Measurements from ENCODE around the gene CPNE2.
A peak's percentile ranks its signal among the peaks of the same experiment; 100 is the strongest.
"Not testable (repeated sequence)": the region's sequence is repeated elsewhere in the genome, so short reads cannot be mapped to it uniquely, and the experiment has no call there.

The CPNE2 gene

GRCh38 chr16:57089406-57089805 lies 3.0 kb upstream of the CPNE2 start:
- Histone ChIP-seq H3K27ac (no peak overlapping the region), H3K4me3 (no peak overlapping the region), H3K36me3 (ENCODE audit: insufficient read depth, low read length) (no peaks in the 10 kb centered on the region), H3K9ac (ENCODE audit: insufficient read length) (no peak overlapping the region), H3K9me3 (ENCODE audit: low read depth, low read length) (no peaks in the 10 kb centered on the region)
- TF ChIP-seq EZH2 (IDR thresholded peaks at IDR 0.05) (no peak), FOXP2 (optimal IDR thresholded peaks at IDR 0.05; ENCODE audit: control extremely low read depth, extremely low read length, insufficient read depth) (no peak), POLR2AphosphoS5 (IDR thresholded peaks at IDR 0.05; ENCODE audit: borderline replicate concordance, low read depth, low read length) (no peak)
- no peak for DNase-seq (ENCODE audit: low read depth, low spot score)

GRCh38 chr16:57091200-57091974 lies 996 bp upstream of the CPNE2 start:
- no peak for DNase-seq (ENCODE audit: low read depth, low spot score)
- no peak overlapping the region; the same call in 1 of the 2 replicates for H3K4me3 ChIP-seq
- H3K36me3 ChIP-seq (ENCODE audit: insufficient read depth, low read length) = no peaks in the 10 kb centered on the region
- no peak overlapping the region for H3K27ac ChIP-seq
- H3K9ac ChIP-seq (ENCODE audit: insufficient read length) = no peak overlapping the region
- H3K9me3 ChIP-seq (ENCODE audit: low read depth, low read length) = no peaks in the 10 kb centered on the region
- TF ChIP-seq FOXP2 (optimal IDR thresholded peaks at IDR 0.05; ENCODE audit: control extremely low read depth, extremely low read length, insufficient read depth) (no peak), POLR2AphosphoS5 (IDR thresholded peaks at IDR 0.05; ENCODE audit: borderline replicate concordance, low read depth, low read length) (no peak), EZH2 (IDR thresholded peaks at IDR 0.05) (no peak)

GRCh38 chr16:57092786-57093411 lies 516 bp downstream of the CPNE2 start:
- H3K4me3 ChIP-seq = peak overlapping the region; percentile 72
- H3K9me3 ChIP-seq (ENCODE audit: low read depth, low read length) = no peaks in the 10 kb centered on the region
- H3K36me3 ChIP-seq (ENCODE audit: insufficient read depth, low read length) = no peaks in the 10 kb centered on the region
- TF ChIP-seq POLR2AphosphoS5 (IDR thresholded peaks at IDR 0.05; ENCODE audit: borderline replicate concordance, low read depth, low read length) (no peak), FOXP2 (optimal IDR thresholded peaks at IDR 0.05; ENCODE audit: control extremely low read depth, extremely low read length, insufficient read depth) (no peak), EZH2 (IDR thresholded peaks at IDR 0.05) (no peak)
- H3K27ac ChIP-seq = no peak overlapping the region
- H3K9ac ChIP-seq (ENCODE audit: insufficient read length) = no peak overlapping the region
- no peak for DNase-seq (ENCODE audit: low read depth, low spot score)

DNA sequence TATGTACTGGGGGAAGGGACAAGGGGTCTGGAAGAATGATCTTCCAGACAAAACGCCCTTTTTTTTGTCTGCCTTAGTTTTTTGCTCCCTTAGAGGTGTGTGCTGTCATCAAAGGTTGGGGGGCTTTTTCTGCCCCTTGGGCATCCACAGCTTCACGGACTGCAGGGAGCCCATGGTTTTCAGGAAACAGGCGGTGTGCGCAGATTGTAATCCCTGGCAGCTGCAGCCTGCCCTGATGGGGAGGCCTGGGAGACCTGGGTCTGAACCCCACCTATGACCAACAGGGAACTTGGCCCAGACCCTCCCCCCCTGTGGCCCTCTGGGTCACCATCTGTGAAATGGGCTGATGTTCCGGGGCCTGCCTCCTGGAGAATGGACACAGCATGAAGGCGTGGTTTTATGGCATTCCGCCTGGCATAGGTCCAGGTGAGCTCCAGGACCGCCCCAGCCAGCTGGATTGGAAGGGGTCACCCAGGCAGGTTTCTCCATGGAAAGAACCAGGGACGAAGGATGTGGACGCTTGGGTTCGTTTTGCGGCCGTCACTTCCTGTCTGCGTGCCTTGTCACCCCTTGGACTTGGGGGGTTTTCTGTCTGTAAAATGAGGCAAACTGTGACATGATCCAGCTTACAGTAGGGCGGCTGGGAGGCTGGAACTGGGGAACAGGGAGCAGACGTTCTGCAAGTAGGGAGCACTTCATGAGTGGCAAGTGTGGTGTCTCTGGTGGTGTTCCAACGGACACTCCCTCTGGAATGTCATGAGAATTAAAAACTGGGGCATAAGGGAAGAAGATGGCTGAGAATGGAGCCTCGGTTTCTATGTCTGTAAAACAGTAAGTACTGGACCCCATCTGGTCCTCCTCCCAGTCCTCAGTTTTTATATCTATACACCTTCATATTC lies 1.5 kb downstream of the CPNE2 start:
- Histone ChIP-seq H3K9me3 (ENCODE audit: low read depth, low read length) (no peaks in the 10 kb centered on the region), H3K4me3 (no peak overlapping the region), H3K36me3 (ENCODE audit: insufficient read depth, low read length) (no peaks in the 10 kb centered on the region), H3K27ac (no peak overlapping the region), H3K9ac (ENCODE audit: insufficient read length) (no peak overlapping the region)
- no peak for TF ChIP-seq EZH2 (IDR thresholded peaks at IDR 0.05)
- no peak for TF ChIP-seq FOXP2 (optimal IDR thresholded peaks at IDR 0.05; ENCODE audit: control extremely low read depth, extremely low read length, insufficient read depth)
- no peak for TF ChIP-seq POLR2AphosphoS5 (IDR thresholded peaks at IDR 0.05; ENCODE audit: borderline replicate concordance, low read depth, low read length)
- no peak for DNase-seq (ENCODE audit: low read depth, low spot score)

DNA sequence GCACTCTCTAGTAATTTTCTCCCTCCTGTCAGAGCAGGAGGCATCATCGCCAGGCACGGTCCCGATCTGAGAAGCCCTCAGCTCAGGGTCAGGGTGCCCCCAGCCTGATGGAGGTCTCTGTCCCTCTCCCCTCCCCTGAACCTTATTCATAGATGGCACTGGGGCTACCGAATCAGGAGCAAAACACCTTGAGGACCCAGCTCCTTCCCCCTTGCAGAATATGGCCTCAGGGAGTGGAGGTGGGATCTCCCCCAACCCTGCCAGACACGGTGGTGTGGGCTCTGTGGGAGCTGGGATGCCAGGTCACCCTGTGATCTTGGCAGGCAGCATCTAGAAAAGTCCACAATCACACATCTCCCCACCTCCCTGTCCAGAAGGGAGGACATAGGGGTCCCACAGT lies 2.5 kb downstream of the CPNE2 start:
- no peak overlapping the region for H3K27ac ChIP-seq
- TF ChIP-seq POLR2AphosphoS5 (IDR thresholded peaks at IDR 0.05; ENCODE audit: borderline replicate concordance, low read depth, low read length) = no peak
- H3K9me3 ChIP-seq (ENCODE audit: low read depth, low read length) = no peaks in the 10 kb centered on the region
- no peak for DNase-seq (ENCODE audit: low read depth, low spot score)
- H3K9ac ChIP-seq (ENCODE audit: insufficient read length) = no peak overlapping the region
- no peaks in the 10 kb centered on the region for H3K36me3 ChIP-seq (ENCODE audit: insufficient read depth, low read length)
- H3K4me3 ChIP-seq = no peak overlapping the region

GRCh38 chr16:57096192-57096591 lies 3.8 kb downstream of the CPNE2 start:
- no peak for TF ChIP-seq FOXP2 (optimal IDR thresholded peaks at IDR 0.05; ENCODE audit: control extremely low read depth, extremely low read length, insufficient read depth)
- TF ChIP-seq POLR2AphosphoS5 (IDR thresholded peaks at IDR 0.05; ENCODE audit: borderline replicate concordance, low read depth, low read length) = no peak
- TF ChIP-seq EZH2 (IDR thresholded peaks at IDR 0.05) = no peak
- Histone ChIP-seq H3K9ac (ENCODE audit: insufficient read length) (no peak overlapping the region), H3K27ac (no peak overlapping the region), H3K36me3 (ENCODE audit: insufficient read depth, low read length) (no peaks in the 10 kb centered on the region), H3K9me3 (ENCODE audit: low read depth, low read length) (no peaks in the 10 kb centered on the region), H3K4me3 (no peak overlapping the region)
- DNase-seq (ENCODE audit: low read depth, low spot score) = no peak

GRCh38 chr16:57096793-57097192 lies 4.4 kb downstream of the CPNE2 start:
- no peak for DNase-seq (ENCODE audit: low read depth, low spot score)
- H3K9me3 ChIP-seq (ENCODE audit: low read depth, low read length) = no peaks in the 10 kb centered on the region
- TF ChIP-seq POLR2AphosphoS5 (IDR thresholded peaks at IDR 0.05; ENCODE audit: borderline replicate concordance, low read depth, low read length) (no peak), EZH2 (IDR thresholded peaks at IDR 0.05) (no peak), FOXP2 (optimal IDR thresholded peaks at IDR 0.05; ENCODE audit: control extremely low read depth, extremely low read length, insufficient read depth) (no peak)
- no peaks in the 10 kb centered on the region for H3K36me3 ChIP-seq (ENCODE audit: insufficient read depth, low read length)
- H3K27ac ChIP-seq = no peak overlapping the region
- no peak overlapping the region for H3K4me3 ChIP-seq
- H3K9ac ChIP-seq (ENCODE audit: insufficient read length) = no peak overlapping the region

GRCh38 chr16:57098188-57098841 lies 5.9 kb downstream of the CPNE2 start:
- TF ChIP-seq POLR2AphosphoS5 (IDR thresholded peaks at IDR 0.05; ENCODE audit: borderline replicate concordance, low read depth, low read length) = no peak
- no peak for TF ChIP-seq EZH2 (IDR thresholded peaks at IDR 0.05)
- no peak for TF ChIP-seq FOXP2 (optimal IDR thresholded peaks at IDR 0.05; ENCODE audit: control extremely low read depth, extremely low read length, insufficient read depth)
- no peak for DNase-seq (ENCODE audit: low read depth, low spot score)
- no peak overlapping the region for H3K9ac ChIP-seq (ENCODE audit: insufficient read length)
- H3K4me3 ChIP-seq = no peak overlapping the region
- no peaks in the 10 kb centered on the region for H3K9me3 ChIP-seq (ENCODE audit: low read depth, low read length)
- no peaks in the 10 kb centered on the region for H3K36me3 ChIP-seq (ENCODE audit: insufficient read depth, low read length)
- no peak overlapping the region for H3K27ac ChIP-seq

DNA sequence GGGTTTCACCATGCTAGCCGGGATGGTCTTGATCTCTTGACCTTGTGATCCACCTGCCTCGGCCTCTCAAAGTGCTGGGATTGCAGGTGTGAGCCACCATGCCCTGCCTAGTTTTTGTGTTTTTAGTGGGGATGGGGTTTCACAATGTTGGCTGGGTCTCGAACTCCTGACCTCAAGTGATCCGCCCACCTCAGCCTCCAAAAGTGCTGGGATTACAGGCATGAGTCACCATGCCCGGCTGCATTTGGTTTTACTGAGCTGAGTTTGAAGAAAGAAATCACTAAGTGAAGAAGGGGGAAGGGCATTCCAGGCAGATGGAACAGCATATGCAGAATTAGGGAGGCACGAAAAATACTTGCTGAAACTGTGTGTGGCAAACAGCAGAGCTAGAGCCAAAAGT lies 7.6 kb downstream of the CPNE2 start:
- H3K27ac ChIP-seq; H3K9ac ChIP-seq (ENCODE audit: insufficient read length); H3K4me3 ChIP-seq; H3K9me3 ChIP-seq (ENCODE audit: low read depth, low read length); H3K36me3 ChIP-seq (ENCODE audit: insufficient read depth, low read length); DNase-seq (ENCODE audit: low read depth, low spot score): not testable (repeated sequence)

Data from SK-N-MC (cell line).